HEK293 (cell line): Measurements from ENCODE around the gene TXN2.

Source experiments
- CTCF ChIA-PET: fragments of 350-600 bp; formaldehyde crosslinking; extraction: SDS; loops from one replicate; lab custom pipeline; 2021; ENCODE audit warnings: antibody characterized with exemption; lab: Yijun Ruan, JAX
- POLR2A ChIA-PET: fragments of 300-600 bp; formaldehyde crosslinking; extraction: SDS; loops from one replicate; lab custom pipeline; 2020; ENCODE audit warnings: antibody characterized with exemption, inconsistent platforms; lab: Yijun Ruan, JAX
- H3K27ac ChIP-seq: fragments of 200-500 bp; sonication (Bioruptor generic); 2 replicates; pipeline ENCODE4 v1.5.1; 2014; ENCODE audit warnings: low read depth, low read length, control low read depth, inconsistent platforms; ENCODE audit errors: extremely low read depth
- H3K36me3 ChIP-seq, 2 experiments: fragments of 200-500 bp in 1 of 2; sonication (Bioruptor generic) in 1 of 2; 1 replicate in 1 of 2; 2 replicates in 1 of 2; pipeline ENCODE4 v1.5.1; 2014 to 2017; ENCODE audit warnings: inconsistent platforms in 2 of 2, low read length in 2 of 2; ENCODE audit not compliant: control insufficient read depth in 2 of 2, insufficient read depth in 1 of 2
- H3K4me1 ChIP-seq: fragments of 200-500 bp; sonication (Bioruptor generic); 2 replicates; pipeline ENCODE4 v1.5.1; 2014; ENCODE audit warnings: mild to moderate bottlenecking, low read length, inconsistent platforms; ENCODE audit not compliant: control insufficient read depth, insufficient read depth
- H3K4me3 ChIP-seq: 2 replicates; pipeline ENCODE4 v1.5.1; 2011; ENCODE audit warnings: low read depth, mild to moderate bottlenecking, control low read depth, low read length, moderate library complexity
- H3K9me3 ChIP-seq: fragments of 200-500 bp; sonication (Bioruptor generic); 2 replicates; pipeline ENCODE4 v1.5.1; 2014; ENCODE audit warnings: low read depth, low read length, inconsistent platforms; ENCODE audit not compliant: control insufficient read depth, insufficient read depth
- GLIS1 ChIP-seq: fragments of 450-650 bp; formaldehyde crosslinking; IDR thresholded peaks from 2 replicates; pipeline ENCODE4 v1.5.1; 2016; ENCODE audit warnings: missing biosample characterization, missing genetic modification characterization
- GLIS2 ChIP-seq: fragments of 450-650 bp; formaldehyde crosslinking; IDR thresholded peaks from 2 replicates; pipeline ENCODE4 v1.5.1; 2016; ENCODE audit warnings: missing biosample characterization, missing genetic modification characterization
- HOXC10 ChIP-seq: sonication (generic); formaldehyde crosslinking; IDR thresholded peaks from 2 replicates; pipeline ENCODE4 v1.8.1; 2023; ENCODE audit warnings: mild to moderate bottlenecking, missing genetic modification reagents
- IKZF3 ChIP-seq: fragments of 450-650 bp; IDR thresholded peaks from 2 replicates; pipeline ENCODE4 v1.5.0; 2018; ENCODE audit warnings: missing biosample characterization, mild to moderate bottlenecking, missing genetic modification characterization, moderate library complexity
- KLF1 ChIP-seq: fragments of 450-650 bp; formaldehyde crosslinking; IDR thresholded peaks from 2 replicates; pipeline ENCODE4 v1.5.1; 2016; ENCODE audit warnings: missing biosample characterization, missing genetic modification characterization
- KLF8 ChIP-seq: fragments of 450-650 bp; formaldehyde crosslinking; IDR thresholded peaks from 2 replicates; pipeline ENCODE4 v1.5.1; 2016; ENCODE audit warnings: missing biosample characterization, missing genetic modification characterization
- KLF9 ChIP-seq: fragments of 450-650 bp; formaldehyde crosslinking; IDR thresholded peaks from 2 replicates; pipeline ENCODE4 v1.5.1; 2016; ENCODE audit warnings: missing biosample characterization, missing genetic modification characterization, low read depth
- PRDM1 ChIP-seq: fragments of 450-650 bp; formaldehyde crosslinking; IDR thresholded peaks from 2 replicates; pipeline ENCODE4; 2016; ENCODE audit warnings: missing biosample characterization, missing genetic modification characterization
- ZFP37 ChIP-seq: fragments of 450-650 bp; formaldehyde crosslinking; IDR thresholded peaks from 2 replicates; pipeline ENCODE4 v1.5.1; 2016; ENCODE audit warnings: missing biosample characterization, missing genetic modification characterization
- ZIC2 ChIP-seq: fragments of 450-650 bp; formaldehyde crosslinking; IDR thresholded peaks from 2 replicates; pipeline ENCODE4 v1.5.1; 2016; ENCODE audit warnings: missing biosample characterization, missing genetic modification characterization
- ZNF174 ChIP-seq: fragments of 450-650 bp; formaldehyde crosslinking; IDR thresholded peaks from 2 replicates; pipeline ENCODE4 v1.5.0; 2017; ENCODE audit warnings: missing biosample characterization, mild to moderate bottlenecking, missing genetic modification characterization
- ZNF19 ChIP-seq: fragments of 450-650 bp; formaldehyde crosslinking; IDR thresholded peaks from 2 replicates; pipeline ENCODE4; 2016; ENCODE audit warnings: missing biosample characterization, missing genetic modification characterization, low read depth
- ZNF548 ChIP-seq: fragments of 450-650 bp; formaldehyde crosslinking; IDR thresholded peaks from 2 replicates; pipeline ENCODE4 v1.5.1; 2016; ENCODE audit warnings: missing biosample characterization, missing genetic modification characterization
- ZNF624 ChIP-seq: fragments of 450-650 bp; formaldehyde crosslinking; IDR thresholded peaks from 2 replicates; pipeline ENCODE4 v1.5.1; 2017; ENCODE audit warnings: missing biosample characterization, missing genetic modification characterization
- ZNF777 ChIP-seq: fragments of 450-650 bp; formaldehyde crosslinking; IDR thresholded peaks from 2 replicates; pipeline ENCODE4 v1.5.1; 2017; ENCODE audit warnings: missing biosample characterization, missing genetic modification characterization, borderline replicate concordance
- ZXDB ChIP-seq: fragments of 450-650 bp; formaldehyde crosslinking; IDR thresholded peaks from 2 replicates; pipeline ENCODE4 v1.5.1; 2016; ENCODE audit warnings: missing biosample characterization, missing genetic modification characterization
- TF ChIP-seq, protein P1 (sequence below): fragments of 450-650 bp; IDR thresholded peaks from 2 replicates; pipeline ENCODE4 v1.5.1; 2018; ENCODE audit warnings: missing biosample characterization, missing genetic modification characterization
- TF ChIP-seq, protein P2 (sequence below): fragments of 450-650 bp; formaldehyde crosslinking; IDR thresholded peaks from 2 replicates; pipeline ENCODE4 v1.5.1; 2016; ENCODE audit warnings: missing biosample characterization, missing genetic modification characterization
- TF ChIP-seq, protein P3 (sequence below): fragments of 450-650 bp; formaldehyde crosslinking; IDR thresholded peaks from 2 replicates; pipeline ENCODE4 v1.5.1; 2016; ENCODE audit warnings: missing biosample characterization, missing genetic modification characterization
- TF ChIP-seq, protein P4 (sequence below): fragments of 450-650 bp; formaldehyde crosslinking; IDR thresholded peaks from 2 replicates; pipeline ENCODE4 v1.5.1; 2016; ENCODE audit warnings: missing biosample characterization, missing genetic modification characterization

TXN2 gene

DNA sequence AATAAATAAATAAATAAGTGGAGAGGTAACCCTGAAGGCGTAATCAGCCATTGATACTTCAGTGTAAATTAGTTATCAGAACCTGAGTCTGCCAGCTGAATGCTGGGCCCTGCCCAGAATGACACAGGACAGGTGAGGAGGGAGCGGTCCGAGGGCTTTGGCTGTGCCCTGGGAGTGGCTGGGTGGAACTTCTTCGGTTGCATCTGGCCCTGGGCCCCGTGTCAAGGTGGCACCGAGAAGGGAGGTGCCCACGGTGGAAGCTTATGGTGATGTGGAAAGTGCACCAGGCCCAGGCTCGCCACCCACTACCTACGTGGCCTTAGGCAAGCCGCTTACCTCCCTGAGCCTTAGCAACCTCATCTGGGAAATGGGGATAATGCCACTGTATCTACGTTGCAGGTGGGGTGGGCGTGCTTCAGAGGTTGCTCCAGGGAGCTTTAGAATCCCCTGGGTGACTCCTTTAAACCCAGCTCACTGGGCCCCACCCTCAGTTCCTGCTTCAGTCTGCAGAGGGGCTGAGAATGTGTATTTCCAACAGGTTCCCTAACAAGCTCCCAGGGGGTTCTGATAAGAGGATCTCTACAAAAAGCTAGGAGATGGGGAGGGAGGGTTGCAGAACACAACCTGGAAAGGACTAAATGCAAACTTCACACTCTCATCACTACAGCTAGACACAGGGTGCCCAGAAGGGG lies 38.8 kb downstream of the TXN2 start:
- H3K4me1 ChIP-seq, result no peaks in the 10 kb centered on the region
- ChIA-PET POLR2A (interaction anchor here (1.0 to 1.1 kb wide), 2 partner anchors 9 to 55 kb away, joined by 3 to 4 read pairs; partner anchors contain the start of gene MYH9), CTCF (interaction anchor here (0.6 to 1.1 kb wide), 2 partner anchors 60 to 140 kb away, joined by 3 to 5 read pairs; no protein-coding TSS in a partner anchor)
- H3K27ac ChIP-seq, result no peak overlapping the region
- no peaks in the 10 kb centered on the region for H3K9me3 ChIP-seq
- H3K4me3 ChIP-seq, result no peak overlapping the region
- no peaks in the 10 kb centered on the region for H3K36me3 ChIP-seq
- 0 out of 2 replicates have a peak, but pooled peaks have one; percentile 17 for TF ChIP-seq KLF1 (tag by site-specific recombination)
- TF ChIP-seq, protein P1, sequence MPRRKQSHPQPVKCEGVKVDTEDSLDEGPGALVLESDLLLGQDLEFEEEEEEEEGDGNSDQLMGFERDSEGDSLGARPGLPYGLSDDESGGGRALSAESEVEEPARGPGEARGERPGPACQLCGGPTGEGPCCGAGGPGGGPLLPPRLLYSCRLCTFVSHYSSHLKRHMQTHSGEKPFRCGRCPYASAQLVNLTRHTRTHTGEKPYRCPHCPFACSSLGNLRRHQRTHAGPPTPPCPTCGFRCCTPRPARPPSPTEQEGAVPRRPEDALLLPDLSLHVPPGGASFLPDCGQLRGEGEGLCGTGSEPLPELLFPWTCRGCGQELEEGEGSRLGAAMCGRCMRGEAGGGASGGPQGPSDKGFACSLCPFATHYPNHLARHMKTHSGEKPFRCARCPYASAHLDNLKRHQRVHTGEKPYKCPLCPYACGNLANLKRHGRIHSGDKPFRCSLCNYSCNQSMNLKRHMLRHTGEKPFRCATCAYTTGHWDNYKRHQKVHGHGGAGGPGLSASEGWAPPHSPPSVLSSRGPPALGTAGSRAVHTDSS (tag by site-specific recombination), result no peak
- no peak for TF ChIP-seq ZFP37 (tag by site-specific recombination)
- TF ChIP-seq KLF8 (tag by site-specific recombination), result no peak
- TF ChIP-seq ZIC2 (tag by site-specific recombination), result peak; percentile 35
- TF ChIP-seq ZNF174 (tag by site-specific recombination), result no peak
- TF ChIP-seq ZNF548 (tag by site-specific recombination), result no peak

DNA sequence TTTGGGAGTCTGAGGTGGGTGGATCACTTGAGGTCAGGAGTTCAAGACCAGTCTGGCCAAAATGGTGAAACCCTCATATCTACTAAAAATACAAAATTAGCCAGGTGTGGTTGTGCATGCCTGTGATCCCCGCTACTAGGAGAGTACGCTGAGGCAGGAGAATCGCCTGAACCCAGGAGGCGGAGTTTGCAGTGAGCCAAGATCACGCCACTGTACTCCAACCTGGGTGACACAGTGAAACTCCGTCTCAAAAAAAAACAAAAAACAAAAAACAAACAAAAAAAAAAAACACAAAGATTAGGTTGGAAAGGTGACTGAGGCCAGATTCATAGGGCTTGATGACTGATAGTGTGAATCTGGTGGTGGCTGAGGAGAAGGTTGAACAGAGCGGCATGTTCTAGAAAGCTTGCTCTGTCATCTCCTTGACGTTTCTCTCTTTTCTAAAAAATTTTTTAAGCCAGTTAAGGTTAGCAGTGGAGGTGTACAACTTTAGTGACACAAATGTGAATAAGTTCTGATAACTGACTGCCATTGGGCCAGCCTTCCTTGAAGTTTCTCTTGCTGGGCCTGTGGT lies 40.9 kb downstream of the TXN2 start:
- CTCF ChIA-PET, result interaction anchor here (0.6 to 1.7 kb wide), 4 partner anchors 9 to 1032 kb away, joined by 3 to 6 read pairs (median 3); no protein-coding TSS in a partner anchor
- H3K36me3 ChIP-seq, result no peaks in the 10 kb centered on the region
- H3K4me3 ChIP-seq, result no peak overlapping the region
- POLR2A ChIA-PET, result interaction anchor here (0.6 to 1.8 kb wide), 2 partner anchors 12 to 53 kb away, joined by 4 to 9 read pairs; partner anchors contain the start of gene MYH9
- H3K4me1 ChIP-seq, result no peaks in the 10 kb centered on the region
- no peak overlapping the region for H3K27ac ChIP-seq
- no peaks in the 10 kb centered on the region for H3K9me3 ChIP-seq
- TF ChIP-seq, protein P2, sequence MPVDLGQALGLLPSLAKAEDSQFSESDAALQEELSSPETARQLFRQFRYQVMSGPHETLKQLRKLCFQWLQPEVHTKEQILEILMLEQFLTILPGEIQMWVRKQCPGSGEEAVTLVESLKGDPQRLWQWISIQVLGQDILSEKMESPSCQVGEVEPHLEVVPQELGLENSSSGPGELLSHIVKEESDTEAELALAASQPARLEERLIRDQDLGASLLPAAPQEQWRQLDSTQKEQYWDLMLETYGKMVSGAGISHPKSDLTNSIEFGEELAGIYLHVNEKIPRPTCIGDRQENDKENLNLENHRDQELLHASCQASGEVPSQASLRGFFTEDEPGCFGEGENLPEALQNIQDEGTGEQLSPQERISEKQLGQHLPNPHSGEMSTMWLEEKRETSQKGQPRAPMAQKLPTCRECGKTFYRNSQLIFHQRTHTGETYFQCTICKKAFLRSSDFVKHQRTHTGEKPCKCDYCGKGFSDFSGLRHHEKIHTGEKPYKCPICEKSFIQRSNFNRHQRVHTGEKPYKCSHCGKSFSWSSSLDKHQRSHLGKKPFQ (tag by site-specific recombination), result no peak
- TF ChIP-seq IKZF3 (tag by site-specific recombination) (no peak), ZNF777 (no peak), KLF9 (no peak), ZNF624 (tag by site-specific recombination) (no peak), HOXC10 (no peak), ZNF19 (tag by site-specific recombination) (no peak)

DNA sequence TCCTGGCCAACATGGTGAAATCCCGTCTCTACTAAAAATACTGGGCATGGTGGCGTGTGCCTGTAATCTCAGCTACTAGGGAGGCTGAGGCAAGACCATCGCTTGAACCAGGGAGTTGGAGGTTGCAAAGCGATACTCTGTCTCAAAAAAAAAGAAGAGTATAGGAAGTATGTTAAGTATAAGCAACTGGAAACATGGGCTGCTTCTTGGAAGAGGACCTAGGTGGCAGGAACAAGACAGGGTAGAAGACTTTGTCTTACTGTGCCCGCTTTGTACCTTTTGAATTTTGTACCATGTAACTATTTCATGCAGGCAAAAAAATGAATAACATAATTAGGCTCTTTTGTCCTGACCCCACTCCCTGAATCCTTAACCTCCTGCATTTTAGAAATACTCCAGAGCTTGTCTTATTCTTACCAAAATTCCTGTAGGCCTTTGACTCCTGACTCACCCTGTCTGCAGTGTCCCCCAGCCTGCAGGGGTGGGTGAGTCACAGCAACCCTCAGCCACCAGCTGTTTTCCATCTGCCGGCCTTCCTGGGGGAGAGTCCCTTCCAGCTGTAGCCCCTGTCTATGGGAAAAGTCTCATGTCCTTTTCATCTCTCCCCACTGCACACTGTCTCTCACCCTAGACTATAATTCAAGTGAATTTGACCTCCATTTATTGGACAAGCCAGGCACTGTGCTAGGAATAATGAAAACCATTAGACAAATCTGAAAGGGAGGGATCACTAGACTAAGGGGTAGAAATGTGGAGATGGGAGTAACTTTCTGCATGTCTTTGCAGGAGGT lies 41.8 kb downstream of the TXN2 start:
- Histone ChIP-seq H3K9me3 (no peaks in the 10 kb centered on the region), H3K36me3 (no peaks in the 10 kb centered on the region), H3K27ac (no peak overlapping the region), H3K4me3 (no peak overlapping the region), H3K4me1 (peaks cover 3% of the 10 kb centered on the region)
- POLR2A ChIA-PET, result interaction anchor here (0.6 to 1.8 kb wide), 3 partner anchors 13 to 162 kb away, joined by 4 to 9 read pairs (median 4); partner anchors contain the start of gene MYH9
- CTCF ChIA-PET, result interaction anchor here (0.7 to 1.1 kb wide), 2 partner anchors 14 to 54 kb away, joined by 3 read pairs; no protein-coding TSS in a partner anchor
- TF ChIP-seq ZXDB (tag by site-specific recombination) (0 out of 2 replicates have a peak, but pooled peaks have one; percentile 24), GLIS1 (tag by site-specific recombination) (peak; percentile 91), GLIS2 (tag by site-specific recombination) (peak; percentile 39; the same call in 1 of the 2 replicates), ZFP37 (tag by site-specific recombination) (0 out of 2 replicates have a peak, but pooled peaks have one; percentile 31), PRDM1 (peak; percentile 86)
- TF ChIP-seq, protein P3, sequence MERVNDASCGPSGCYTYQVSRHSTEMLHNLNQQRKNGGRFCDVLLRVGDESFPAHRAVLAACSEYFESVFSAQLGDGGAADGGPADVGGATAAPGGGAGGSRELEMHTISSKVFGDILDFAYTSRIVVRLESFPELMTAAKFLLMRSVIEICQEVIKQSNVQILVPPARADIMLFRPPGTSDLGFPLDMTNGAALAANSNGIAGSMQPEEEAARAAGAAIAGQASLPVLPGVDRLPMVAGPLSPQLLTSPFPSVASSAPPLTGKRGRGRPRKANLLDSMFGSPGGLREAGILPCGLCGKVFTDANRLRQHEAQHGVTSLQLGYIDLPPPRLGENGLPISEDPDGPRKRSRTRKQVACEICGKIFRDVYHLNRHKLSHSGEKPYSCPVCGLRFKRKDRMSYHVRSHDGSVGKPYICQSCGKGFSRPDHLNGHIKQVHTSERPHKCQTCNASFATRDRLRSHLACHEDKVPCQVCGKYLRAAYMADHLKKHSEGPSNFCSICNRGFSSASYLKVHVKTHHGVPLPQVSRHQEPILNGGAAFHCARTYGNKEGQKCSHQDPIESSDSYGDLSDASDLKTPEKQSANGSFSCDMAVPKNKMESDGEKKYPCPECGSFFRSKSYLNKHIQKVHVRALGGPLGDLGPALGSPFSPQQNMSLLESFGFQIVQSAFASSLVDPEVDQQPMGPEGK (tag by site-specific recombination), result 0 out of 2 replicates have a peak, but pooled peaks have one; percentile 16
- TF ChIP-seq, protein P4, sequence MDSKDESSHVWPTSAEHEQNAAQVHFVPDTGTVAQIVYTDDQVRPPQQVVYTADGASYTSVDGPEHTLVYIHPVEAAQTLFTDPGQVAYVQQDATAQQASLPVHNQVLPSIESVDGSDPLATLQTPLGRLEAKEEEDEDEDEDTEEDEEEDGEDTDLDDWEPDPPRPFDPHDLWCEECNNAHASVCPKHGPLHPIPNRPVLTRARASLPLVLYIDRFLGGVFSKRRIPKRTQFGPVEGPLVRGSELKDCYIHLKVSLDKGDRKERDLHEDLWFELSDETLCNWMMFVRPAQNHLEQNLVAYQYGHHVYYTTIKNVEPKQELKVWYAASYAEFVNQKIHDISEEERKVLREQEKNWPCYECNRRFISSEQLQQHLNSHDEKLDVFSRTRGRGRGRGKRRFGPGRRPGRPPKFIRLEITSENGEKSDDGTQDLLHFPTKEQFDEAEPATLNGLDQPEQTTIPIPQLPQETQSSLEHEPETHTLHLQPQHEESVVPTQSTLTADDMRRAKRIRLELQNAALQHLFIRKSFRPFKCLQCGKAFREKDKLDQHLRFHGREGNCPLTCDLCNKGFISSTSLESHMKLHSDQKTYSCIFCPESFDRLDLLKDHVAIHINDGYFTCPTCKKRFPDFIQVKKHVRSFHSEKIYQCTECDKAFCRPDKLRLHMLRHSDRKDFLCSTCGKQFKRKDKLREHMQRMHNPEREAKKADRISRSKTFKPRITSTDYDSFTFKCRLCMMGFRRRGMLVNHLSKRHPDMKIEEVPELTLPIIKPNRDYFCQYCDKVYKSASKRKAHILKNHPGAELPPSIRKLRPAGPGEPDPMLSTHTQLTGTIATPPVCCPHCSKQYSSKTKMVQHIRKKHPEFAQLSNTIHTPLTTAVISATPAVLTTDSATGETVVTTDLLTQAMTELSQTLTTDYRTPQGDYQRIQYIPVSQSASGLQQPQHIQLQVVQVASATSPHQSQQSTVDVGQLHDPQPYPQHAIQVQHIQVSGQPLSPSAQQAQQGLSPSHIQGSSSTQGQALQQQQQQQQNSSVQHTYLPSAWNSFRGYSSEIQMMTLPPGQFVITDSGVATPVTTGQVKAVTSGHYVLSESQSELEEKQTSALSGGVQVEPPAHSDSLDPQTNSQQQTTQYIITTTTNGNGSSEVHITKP (tag by site-specific recombination), result peak; percentile 77; the same call in 1 of the 2 replicates
